Spleen (tissue), 7 donors: Measurements from ENCODE around the gene LDLRAD4.

ENCODE experiments used
- CTCF ChIP-seq, 11 experiments: fragments of 200-600 bp in 7 of 11; fragments of 450-650 bp in 4 of 11; sonication (generic) in 4 of 11; IDR thresholded peaks in 8 of 11; conservative IDR thresholded peaks in 3 of 11; 1 replicate in 7 of 11; 2 replicates in 4 of 11; pipeline versions ENCODE4 v1.4.0 to v1.8.0; 2016 to 2021; ENCODE audit warnings: antibody characterized with exemption in 11 of 11, inconsistent platforms in 4 of 11, mild to moderate bottlenecking in 1 of 11
- POLR2A ChIP-seq, 3 donors: fragments of 450-650 bp; IDR thresholded peaks; one replicate each; pipeline ENCODE4 v1.5.1; 2017; ENCODE audit warnings: antibody characterized with exemption in 3 of 3, mild to moderate bottlenecking in 1 of 3
- POLR2AphosphoS5 ChIP-seq, 3 donors: sonication (generic); formaldehyde crosslinking; IDR thresholded peaks; one replicate each; pipeline ENCODE4 v1.5.1; 2017; ENCODE audit warnings: antibody characterized with exemption in 3 of 3
- donor health status: DM: no; HTN: no; CAD: no; lungs with moderate emphysema.
- donor health status: DM: no; HTN: no; CAD: no.
- donor health status: DM: no; HTN: no; CAD: no.

- TF ChIP-seq POLR2A (IDR thresholded peaks at IDR 0.05) (no peak), POLR2AphosphoS5 (IDR thresholded peaks at IDR 0.05) (no peak), CTCF (IDR thresholded peaks at IDR 0.05 in 8 of 11, conservative IDR thresholded peaks at IDR 0.05 in 3 of 11) (no peak)
Observed at GRCh38 chr18:13335903-13336302, 117.3 kb downstream of the LDLRAD4 start.
